ENCODE measurements around the gene CNIH4.

DNA sequence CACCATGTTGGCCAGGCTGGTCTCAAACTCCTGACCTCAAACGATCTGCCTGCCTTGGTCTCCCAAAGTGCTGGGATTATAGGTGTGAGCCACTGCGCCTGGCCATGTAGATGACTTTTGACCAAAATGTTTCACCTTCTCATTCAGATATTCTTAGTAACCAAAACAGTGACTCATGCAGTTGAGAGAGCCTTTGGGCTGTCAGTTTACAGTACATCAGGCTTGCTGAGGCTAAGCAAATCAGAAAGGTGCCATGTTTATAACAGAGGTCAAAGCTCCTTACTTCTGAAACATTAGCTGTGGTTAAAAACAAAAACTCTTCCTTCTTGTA is 21.0 kb downstream of the CNIH4 start:
- TF ChIP-seq, protein P1, sequence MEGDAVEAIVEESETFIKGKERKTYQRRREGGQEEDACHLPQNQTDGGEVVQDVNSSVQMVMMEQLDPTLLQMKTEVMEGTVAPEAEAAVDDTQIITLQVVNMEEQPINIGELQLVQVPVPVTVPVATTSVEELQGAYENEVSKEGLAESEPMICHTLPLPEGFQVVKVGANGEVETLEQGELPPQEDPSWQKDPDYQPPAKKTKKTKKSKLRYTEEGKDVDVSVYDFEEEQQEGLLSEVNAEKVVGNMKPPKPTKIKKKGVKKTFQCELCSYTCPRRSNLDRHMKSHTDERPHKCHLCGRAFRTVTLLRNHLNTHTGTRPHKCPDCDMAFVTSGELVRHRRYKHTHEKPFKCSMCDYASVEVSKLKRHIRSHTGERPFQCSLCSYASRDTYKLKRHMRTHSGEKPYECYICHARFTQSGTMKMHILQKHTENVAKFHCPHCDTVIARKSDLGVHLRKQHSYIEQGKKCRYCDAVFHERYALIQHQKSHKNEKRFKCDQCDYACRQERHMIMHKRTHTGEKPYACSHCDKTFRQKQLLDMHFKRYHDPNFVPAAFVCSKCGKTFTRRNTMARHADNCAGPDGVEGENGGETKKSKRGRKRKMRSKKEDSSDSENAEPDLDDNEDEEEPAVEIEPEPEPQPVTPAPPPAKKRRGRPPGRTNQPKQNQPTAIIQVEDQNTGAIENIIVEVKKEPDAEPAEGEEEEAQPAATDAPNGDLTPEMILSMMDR (IDR thresholded peaks at IDR 0.05): no peak
- no peak for TF ChIP-seq KDM1A (IDR thresholded peaks at IDR 0.05; ENCODE audit: low read depth)
- TF ChIP-seq SREBF2 (IDR thresholded peaks at IDR 0.05): no peak
- TF ChIP-seq, protein P2, sequence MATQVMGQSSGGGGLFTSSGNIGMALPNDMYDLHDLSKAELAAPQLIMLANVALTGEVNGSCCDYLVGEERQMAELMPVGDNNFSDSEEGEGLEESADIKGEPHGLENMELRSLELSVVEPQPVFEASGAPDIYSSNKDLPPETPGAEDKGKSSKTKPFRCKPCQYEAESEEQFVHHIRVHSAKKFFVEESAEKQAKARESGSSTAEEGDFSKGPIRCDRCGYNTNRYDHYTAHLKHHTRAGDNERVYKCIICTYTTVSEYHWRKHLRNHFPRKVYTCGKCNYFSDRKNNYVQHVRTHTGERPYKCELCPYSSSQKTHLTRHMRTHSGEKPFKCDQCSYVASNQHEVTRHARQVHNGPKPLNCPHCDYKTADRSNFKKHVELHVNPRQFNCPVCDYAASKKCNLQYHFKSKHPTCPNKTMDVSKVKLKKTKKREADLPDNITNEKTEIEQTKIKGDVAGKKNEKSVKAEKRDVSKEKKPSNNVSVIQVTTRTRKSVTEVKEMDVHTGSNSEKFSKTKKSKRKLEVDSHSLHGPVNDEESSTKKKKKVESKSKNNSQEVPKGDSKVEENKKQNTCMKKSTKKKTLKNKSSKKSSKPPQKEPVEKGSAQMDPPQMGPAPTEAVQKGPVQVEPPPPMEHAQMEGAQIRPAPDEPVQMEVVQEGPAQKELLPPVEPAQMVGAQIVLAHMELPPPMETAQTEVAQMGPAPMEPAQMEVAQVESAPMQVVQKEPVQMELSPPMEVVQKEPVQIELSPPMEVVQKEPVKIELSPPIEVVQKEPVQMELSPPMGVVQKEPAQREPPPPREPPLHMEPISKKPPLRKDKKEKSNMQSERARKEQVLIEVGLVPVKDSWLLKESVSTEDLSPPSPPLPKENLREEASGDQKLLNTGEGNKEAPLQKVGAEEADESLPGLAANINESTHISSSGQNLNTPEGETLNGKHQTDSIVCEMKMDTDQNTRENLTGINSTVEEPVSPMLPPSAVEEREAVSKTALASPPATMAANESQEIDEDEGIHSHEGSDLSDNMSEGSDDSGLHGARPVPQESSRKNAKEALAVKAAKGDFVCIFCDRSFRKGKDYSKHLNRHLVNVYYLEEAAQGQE (IDR thresholded peaks at IDR 0.05): no peak
- TF ChIP-seq POLR2A (IDR thresholded peaks at IDR 0.05; ENCODE audit: low read length): no peak
- TF ChIP-seq RNF2 (IDR thresholded peaks at IDR 0.05; ENCODE audit: borderline replicate concordance, low read depth): no peak
